K562 (cell line): ENCODE data around the gene TTC5. TPM values are rescaled to one million over a fixed set of nuclear protein-coding genes. Genes with fewer than 3 reads are reported as not detected.

Experiments used
- ATAC-seq: fragments of 200-7000 bp; cut with Tn5 transposase; 3 replicates; pipeline ENCODE4 v1.9.1; 2020; ENCODE audit warnings: moderate library complexity
- BruUV-seq: library from RNA; stranded (reverse); fragments of 400-500 nt; replicated peaks from 2 replicates; lab custom pipeline; 2021; lab: Mats Ljungman, UMichigan
- CTCF ChIA-PET: fragments of 300-600 bp; formaldehyde crosslinking; extraction: SDS; loops from one replicate; lab custom pipeline; 2021; ENCODE audit warnings: low intra/inter-chr PET ratio; lab: Yijun Ruan, JAX
- POLR2A ChIA-PET: fragments of 300-600, 350-650 bp; sonication (Branson Sonifier 250); formaldehyde crosslinking; extraction: SDS; loops from one replicate; lab custom pipeline; 2021; ENCODE audit warnings: antibody characterized with exemption, inconsistent platforms; lab: Yijun Ruan, JAX
- DNase-seq, 4 experiments: peaks; one replicate each; pipeline versions ENCODE4 v3.0.0 to v3.0.0-alpha.2; 2011 to 2018; ENCODE audit warnings: low spot score in 3 of 4, mixed read lengths in 3 of 4; ENCODE audit errors: extremely low read depth in 1 of 4
- FAIRE-seq: peaks from 2 replicates; lab custom pipeline; 2011; peaks lifted over from hg19 to GRCh38; lab: Jason Lieb, UNC
- H2AFZ ChIP-seq: 2 replicates; pipeline ENCODE4 v1.6.0; 2011; ENCODE audit warnings: low read depth, low read length, control low read depth, inconsistent platforms
- H3K27ac ChIP-seq: fragments of 200-600 bp; 3 replicates; pipeline ENCODE4 v1.8.0; 2011; ENCODE audit warnings: low read depth, mild to moderate bottlenecking, control low read depth, inconsistent platforms, low read length, moderate library complexity, mixed read lengths; ENCODE audit errors: extremely low read depth
- H3K27me3 ChIP-seq, 2 experiments: fragments of 300-600 bp in 1 of 2; 2 replicates in 1 of 2; 3 replicates in 1 of 2; pipeline versions ENCODE4 v1.6.0 to v1.8.0; 2011; ENCODE audit warnings: inconsistent platforms in 2 of 2, low read length in 2 of 2, mild to moderate bottlenecking in 1 of 2, mixed read lengths in 1 of 2, moderate library complexity in 1 of 2; ENCODE audit not compliant: control insufficient read depth in 2 of 2, insufficient read depth in 2 of 2
- H3K36me3 ChIP-seq: fragments of 300-600 bp; 3 replicates; pipeline ENCODE4 v1.8.0; 2011; ENCODE audit warnings: mild to moderate bottlenecking, low read length, inconsistent platforms; ENCODE audit not compliant: control insufficient read depth, insufficient read depth
- H3K4me1 ChIP-seq, 2 experiments: fragments of 200-600 bp in 1 of 2; replicated peaks in 1 of 2; 2 replicates in 1 of 2; 3 replicates in 1 of 2; pipeline versions ENCODE4 v1.5.1 to v1.8.0; 2011; ENCODE audit warnings: inconsistent platforms in 2 of 2, low read length in 2 of 2, mild to moderate bottlenecking in 1 of 2, mixed read lengths in 1 of 2, moderate library complexity in 1 of 2; ENCODE audit not compliant: control insufficient read depth in 2 of 2, insufficient read depth in 2 of 2
- H3K4me2 ChIP-seq: 2 replicates; pipeline ENCODE4 v1.6.1; 2011; ENCODE audit warnings: low read length, control low read depth, inconsistent platforms, mixed read lengths; ENCODE audit not compliant: insufficient read depth
- H3K4me3 ChIP-seq: fragments of 200-600 bp; sonication (generic), shearing (Covaris generic); 2 replicates; pipeline ENCODE4 v1.5.1; 2016; ENCODE audit warnings: control low read depth, inconsistent platforms
- H3K79me2 ChIP-seq: fragments of 200-600 bp; 3 replicates; pipeline ENCODE4 v1.8.0; 2011; ENCODE audit warnings: low read length, inconsistent platforms; ENCODE audit not compliant: control insufficient read depth, insufficient read depth
- H3K9ac ChIP-seq, 2 experiments: 2 replicates each; pipeline versions ENCODE4 v1.6.0 to v1.6.1; 2011; ENCODE audit warnings: low read depth in 2 of 2, low read length in 2 of 2, control low read depth in 1 of 2, inconsistent platforms in 1 of 2, mild to moderate bottlenecking in 1 of 2, mixed read lengths in 1 of 2; ENCODE audit not compliant: insufficient read depth in 1 of 2
- H3K9me1 ChIP-seq: one replicate; pipeline ENCODE4 v1.6.0; 2011; ENCODE audit warnings: inconsistent platforms, mild to moderate bottlenecking, low read length, moderate library complexity; ENCODE audit not compliant: control insufficient read depth, insufficient read depth
- H3K9me3 ChIP-seq: replicated peaks from 2 replicates; pipeline ENCODE4 v1.5.1; 2011; ENCODE audit warnings: low read depth, low read length, inconsistent platforms; ENCODE audit not compliant: control insufficient read depth, insufficient read depth
- H4K20me1 ChIP-seq: replicated peaks from 2 replicates; pipeline ENCODE4 v1.6.1; 2011; ENCODE audit warnings: low read length, inconsistent platforms, mixed read lengths; ENCODE audit not compliant: control insufficient read depth, insufficient read depth
- BRD4 ChIP-seq: fragments of 200-600 bp; sonication (generic); IDR thresholded peaks from 2 replicates; pipeline ENCODE4 v1.6.1; 2017; ENCODE audit warnings: inconsistent platforms
- CBX1 ChIP-seq: sonication (generic); IDR thresholded peaks from 2 replicates; pipeline ENCODE4 v1.6.1; 2016; ENCODE audit warnings: antibody characterized with exemption, low read depth, mild to moderate bottlenecking
- DPF2 ChIP-seq: fragments of 450-650 bp; IDR thresholded peaks from 2 replicates; pipeline ENCODE4 v1.6.1; 2016
- EP300 ChIP-seq: IDR thresholded peaks from 2 replicates; pipeline ENCODE4 v1.6.1; 2012; ENCODE audit warnings: low read length, improper control_type of control experiment
- FOXA3 ChIP-seq, 2 experiments: fragments of 450-650 bp in 1 of 2; sonication (generic) in 1 of 2; formaldehyde crosslinking; IDR thresholded peaks in 1 of 2; conservative IDR thresholded peaks in 1 of 2; 2 replicates each; pipeline versions ENCODE4 v1.4.0 to v1.8.0; 2020 to 2022; ENCODE audit warnings: mild to moderate bottlenecking in 2 of 2, missing genetic modification reagents in 1 of 2
- HDAC3 ChIP-seq: fragments of 450-650 bp; IDR thresholded peaks from 2 replicates; pipeline ENCODE4 v1.6.1; 2018; ENCODE audit warnings: borderline replicate concordance, mild to moderate bottlenecking, moderate library complexity; ENCODE audit not compliant: partially characterized antibody
- HMG20B ChIP-seq: fragments of 250-450 bp; sonication (Bioruptor Pico); IDR thresholded peaks from 2 replicates; pipeline ENCODE4 v1.5.0; 2021; ENCODE audit warnings: mild to moderate bottlenecking
- MCM7 ChIP-seq, 2 experiments: fragments of 450-650 bp; IDR thresholded peaks; 2 replicates each; pipeline ENCODE4 v1.6.1; 2016 to 2018
- MYNN ChIP-seq, 2 experiments: sonication (generic); formaldehyde crosslinking in 1 of 2; IDR thresholded peaks; 2 replicates each; pipeline versions ENCODE4 v1.5.0 to v1.6.1; 2016 to 2020; ENCODE audit warnings: antibody characterized with exemption in 1 of 2, missing genetic modification reagents in 1 of 2
- NR2C1 ChIP-seq, 2 experiments: fragments of 450-650 bp; IDR thresholded peaks; 2 replicates each; pipeline ENCODE4 v1.6.1; 2017; ENCODE audit warnings: mild to moderate bottlenecking in 2 of 2, antibody characterized with exemption in 1 of 2, inconsistent platforms in 1 of 2, missing compliant biosample characterization in 1 of 2, missing genetic modification characterization in 1 of 2
- SMC3 ChIP-seq: conservative IDR thresholded peaks from 2 replicates; pipeline ENCODE4 v1.6.1; 2011; ENCODE audit warnings: low read depth, low read length, improper control_type of control experiment; ENCODE audit not compliant: insufficient read depth
- TAF15 ChIP-seq: fragments of 200-400 bp; formaldehyde crosslinking; IDR thresholded peaks from 2 replicates; pipeline ENCODE4 v1.6.1; 2017; ENCODE audit warnings: mild to moderate bottlenecking, low read depth, low read length, moderate library complexity
- ZNF140 ChIP-seq: fragments of 250-450 bp; sonication (Bioruptor Pico); IDR thresholded peaks from 2 replicates; pipeline ENCODE4 v1.8.0; 2021; ENCODE audit warnings: moderate library complexity, mild to moderate bottlenecking, inconsistent platforms
- ZNF253 ChIP-seq: fragments of 250-450 bp; sonication (Bioruptor Pico); conservative IDR thresholded peaks from 2 replicates; pipeline ENCODE4 v1.6.1; 2021; ENCODE audit warnings: mild to moderate bottlenecking
- ZNF347 ChIP-seq: fragments of 450-650 bp; formaldehyde crosslinking; IDR thresholded peaks from 2 replicates; pipeline ENCODE4 v1.4.0; 2020; ENCODE audit warnings: low read depth, mild to moderate bottlenecking, moderate library complexity
- ZNF384 ChIP-seq: IDR thresholded peaks from 2 replicates; pipeline ENCODE4 v1.6.1; 2012; ENCODE audit warnings: low read depth, low read length, improper control_type of control experiment
- WGBS: fragments of 100-300 bp; shearing (Covaris generic); methylation state at CpG from one replicate; pipeline ENCODE4 v1.1.6; 2016; ENCODE audit warnings: low coverage, mixed read lengths; ENCODE audit not compliant: insufficient coverage; ENCODE audit errors: missing lambda C conversion rate; 5-methylcytosine and 5-hydroxymethylcytosine counted together
- in situ Hi-C: fragments of 300-500 bp; cut with MboI; formaldehyde crosslinking; loops from 4 replicates; pipeline ENCODE4 v1.15.0; 2018; ENCODE audit warnings: inconsistent platforms, mixed read lengths
- intact Hi-C: fragments of 100-400 bp; cut with micrococcal nuclease; formaldehyde crosslinking; loops from 2 replicates; pipeline ENCODE4 v1.14.2; 2022
- polyA plus RNA-seq, 8 experiments: library from polyadenylated mRNA; depleted of rRNA in 4 of 8; stranded (reverse) in 5 of 8; unstranded in 3 of 8; fragments of >200 nt; fragmentation: Nextera tagmentation in 2 of 8; fragmentation: Illumina TruSeq in 1 of 8; extraction: Ambion mirVana in 2 of 8; extraction: Trizol in 1 of 8; gene quantifications; 2 replicates each; pipeline versions ENCODE4 v1.2.1 to v1.2.3, GENCODE V29; 2011 to 2014; ENCODE audit warnings: inconsistent platforms in 1 of 8, missing spikeins in 1 of 8
- total RNA-seq, 7 experiments: library from RNA; depleted of rRNA in 6 of 7; stranded (reverse); fragments of >200 nt in 6 of 7; fragmentation: Illumina TruSeq in 2 of 7; extraction: Trizol in 2 of 7; gene quantifications; 2 replicates each; pipeline versions ENCODE4 v1.2.1 to v1.2.3, GENCODE V29; 2011 to 2021; ENCODE audit warnings: low replicate concordance in 1 of 7
- TF ChIP-seq, protein P1 (sequence below): sonication (generic); formaldehyde crosslinking; IDR thresholded peaks from 2 replicates; pipeline ENCODE4 v1.4.0; 2020; ENCODE audit warnings: mild to moderate bottlenecking, missing genetic modification reagents
- TF ChIP-seq, protein P2 (sequence below), 3 experiments: IDR thresholded peaks in 2 of 3; conservative IDR thresholded peaks in 1 of 3; 2 replicates each; pipeline ENCODE4 v1.5.1; 2011 to 2012; ENCODE audit warnings: low read length in 3 of 3, mild to moderate bottlenecking in 3 of 3, control low read depth in 2 of 3, improper control_type of control experiment in 1 of 3, inconsistent platforms in 1 of 3, low read depth in 1 of 3, mixed read lengths in 1 of 3, moderate library complexity in 1 of 3; ENCODE audit not compliant: insufficient read depth in 2 of 3

TTC5 gene
- total and polyA plus RNA-seq, 9 of the 15 experiments (the other 6 are each of a cell fraction or from before 2014, with no cell fraction given) = 4.8 to 17.1 (median 7.5) TPM

DNA sequence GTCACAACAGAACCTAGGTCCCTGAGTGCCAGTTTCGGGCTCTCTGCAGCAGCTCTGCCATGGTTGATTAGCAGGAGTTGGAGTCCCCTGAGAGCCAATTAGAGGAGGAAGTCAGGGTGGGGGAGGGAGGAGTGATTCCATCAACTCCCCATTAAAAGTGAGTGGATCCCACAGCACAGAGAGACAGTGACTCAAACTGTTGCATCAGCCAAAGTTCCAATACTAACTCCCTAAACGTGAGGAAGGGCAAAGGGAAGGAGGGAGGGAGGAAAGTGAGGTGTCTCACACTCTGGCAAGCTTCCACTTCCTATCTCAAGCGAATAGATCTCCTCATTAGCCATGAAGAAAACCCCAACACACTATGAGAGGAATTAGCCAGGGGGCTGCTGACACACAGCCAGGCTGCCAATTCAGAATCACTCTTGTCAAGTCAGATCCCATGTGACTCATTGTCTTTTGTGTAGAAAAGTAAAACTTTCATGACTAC, 43.1 kb downstream of the TTC5 start (continued):
- TF ChIP-seq, protein P1, sequence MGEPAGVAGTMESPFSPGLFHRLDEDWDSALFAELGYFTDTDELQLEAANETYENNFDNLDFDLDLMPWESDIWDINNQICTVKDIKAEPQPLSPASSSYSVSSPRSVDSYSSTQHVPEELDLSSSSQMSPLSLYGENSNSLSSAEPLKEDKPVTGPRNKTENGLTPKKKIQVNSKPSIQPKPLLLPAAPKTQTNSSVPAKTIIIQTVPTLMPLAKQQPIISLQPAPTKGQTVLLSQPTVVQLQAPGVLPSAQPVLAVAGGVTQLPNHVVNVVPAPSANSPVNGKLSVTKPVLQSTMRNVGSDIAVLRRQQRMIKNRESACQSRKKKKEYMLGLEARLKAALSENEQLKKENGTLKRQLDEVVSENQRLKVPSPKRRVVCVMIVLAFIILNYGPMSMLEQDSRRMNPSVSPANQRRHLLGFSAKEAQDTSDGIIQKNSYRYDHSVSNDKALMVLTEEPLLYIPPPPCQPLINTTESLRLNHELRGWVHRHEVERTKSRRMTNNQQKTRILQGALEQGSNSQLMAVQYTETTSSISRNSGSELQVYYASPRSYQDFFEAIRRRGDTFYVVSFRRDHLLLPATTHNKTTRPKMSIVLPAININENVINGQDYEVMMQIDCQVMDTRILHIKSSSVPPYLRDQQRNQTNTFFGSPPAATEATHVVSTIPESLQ (CRISPR knock-in tag) = no peak
- TF ChIP-seq EP300 (peak; percentile 57), ZNF347 (CRISPR knock-in tag) (no peak), NR2C1 (IDR thresholded peaks at IDR 0.05) (no peak), NR2C1 (tag; IDR thresholded peaks at IDR 0.05) (peak; percentile 38; the same call in 1 of the 2 replicates), HDAC3 (no peak)

DNA sequence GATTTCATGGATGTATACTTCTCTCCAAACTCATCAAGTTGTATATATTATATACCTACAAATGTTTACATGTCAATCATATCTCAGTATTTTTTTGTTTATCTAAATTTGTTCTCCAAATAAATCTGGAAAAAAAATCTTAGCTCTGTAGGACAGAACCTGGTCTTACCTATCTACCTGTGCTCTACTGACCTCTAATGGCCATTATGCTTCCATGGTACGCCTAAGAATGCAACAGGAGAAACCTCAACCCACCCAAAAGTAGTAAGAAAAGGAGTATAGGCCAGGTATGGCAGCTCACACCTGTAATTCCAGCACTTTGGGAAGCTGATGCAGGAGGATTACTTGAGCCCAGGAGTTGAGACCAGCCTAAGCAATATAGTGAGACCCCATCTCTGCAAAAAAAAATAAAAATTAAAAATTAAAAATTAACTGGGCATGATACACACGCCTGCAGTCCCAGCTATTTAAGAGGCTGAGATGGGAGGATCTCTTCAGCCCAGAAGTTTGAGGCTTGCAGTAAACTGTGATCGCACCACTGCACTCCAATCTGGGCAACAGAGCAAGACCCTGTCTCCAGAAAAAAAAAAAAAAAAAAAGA, 58.0 kb downstream of the TTC5 start:
- POLR2A ChIA-PET = no interaction called here
- no TSS peak for BruUV-seq
- no peak overlapping the region for H3K4me3 ChIP-seq
- H3K27me3 ChIP-seq = no peaks in the 10 kb centered on the region
- no peaks in the 10 kb centered on the region for H3K4me1 ChIP-seq
- CTCF ChIA-PET = no interaction called here
- WGBS = 60% methylated on average over 2 of the region's 3 CpGs
- DNase-seq = peak; percentile 8 to 54 (median 20)
- intact Hi-C loops (no loop called here), in situ Hi-C loops (no loop called here)
- no peak overlapping the region for H2AFZ ChIP-seq
- H3K36me3 ChIP-seq = no peaks in the 10 kb centered on the region
- FAIRE-seq = peak; percentile 70
- no peaks in the 10 kb centered on the region for H3K9me1 ChIP-seq
- H3K4me2 ChIP-seq = no peak overlapping the region
- no peaks in the 10 kb centered on the region for H4K20me1 ChIP-seq
- no peaks in the 10 kb centered on the region for H3K79me2 ChIP-seq
- no peak overlapping the region for H3K9ac ChIP-seq
- peak; percentile 85 for ATAC-seq
- H3K27ac ChIP-seq = no peak overlapping the region
- H3K9me3 ChIP-seq = no peaks in the 10 kb centered on the region
- TF ChIP-seq MYNN (IDR thresholded peaks at IDR 0.05) (no peak), MYNN (CRISPR knock-in tag; IDR thresholded peaks at IDR 0.05) (no peak), ZNF384 (0 out of 2 replicates have a peak, but pooled peaks have one; percentile 29), ZNF140 (no peak), MCM7 (IDR thresholded peaks at IDR 0.05) (no peak), DPF2 (no peak), HMG20B (CRISPR knock-in tag) (no peak), BRD4 (no peak), CBX1 (no peak), ZNF253 (no peak), SMC3 (0 out of 2 replicates have a peak, but pooled peaks have one; percentile 22), TAF15 (no peak), FOXA3 (CRISPR knock-in tag; conservative IDR thresholded peaks at IDR 0.05 in 1 of 2, IDR thresholded peaks at IDR 0.05 in 1 of 2) (no peak)
- TF ChIP-seq, protein P2, sequence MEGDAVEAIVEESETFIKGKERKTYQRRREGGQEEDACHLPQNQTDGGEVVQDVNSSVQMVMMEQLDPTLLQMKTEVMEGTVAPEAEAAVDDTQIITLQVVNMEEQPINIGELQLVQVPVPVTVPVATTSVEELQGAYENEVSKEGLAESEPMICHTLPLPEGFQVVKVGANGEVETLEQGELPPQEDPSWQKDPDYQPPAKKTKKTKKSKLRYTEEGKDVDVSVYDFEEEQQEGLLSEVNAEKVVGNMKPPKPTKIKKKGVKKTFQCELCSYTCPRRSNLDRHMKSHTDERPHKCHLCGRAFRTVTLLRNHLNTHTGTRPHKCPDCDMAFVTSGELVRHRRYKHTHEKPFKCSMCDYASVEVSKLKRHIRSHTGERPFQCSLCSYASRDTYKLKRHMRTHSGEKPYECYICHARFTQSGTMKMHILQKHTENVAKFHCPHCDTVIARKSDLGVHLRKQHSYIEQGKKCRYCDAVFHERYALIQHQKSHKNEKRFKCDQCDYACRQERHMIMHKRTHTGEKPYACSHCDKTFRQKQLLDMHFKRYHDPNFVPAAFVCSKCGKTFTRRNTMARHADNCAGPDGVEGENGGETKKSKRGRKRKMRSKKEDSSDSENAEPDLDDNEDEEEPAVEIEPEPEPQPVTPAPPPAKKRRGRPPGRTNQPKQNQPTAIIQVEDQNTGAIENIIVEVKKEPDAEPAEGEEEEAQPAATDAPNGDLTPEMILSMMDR (IDR thresholded peaks at IDR 0.05 in 2 of 3, conservative IDR thresholded peaks at IDR 0.05 in 1 of 3; ENCODE audit: insufficient read depth in 2 of 3, low read depth in 1 of 3, low read length in 3 of 3) = peak; percentile 41 to 62 (median 52); a peak in 5 of 6 replicates
